ENCODE results near the gene CDK5RAP2.

- no peak for TF ChIP-seq TAF1 (IDR thresholded peaks at IDR 0.05; ENCODE audit: borderline replicate concordance, insufficient read depth, low read length)
- TF ChIP-seq POLR2AphosphoS5 (IDR thresholded peaks at IDR 0.05; ENCODE audit: low read depth, low read length): no peak
Observed at GRCh38 chr9:120375316-120375715, 204.7 kb downstream of the CDK5RAP2 start.

Data from PFSK-1 (cell line).